ENCODE measurements around the gene TBC1D2.

GRCh38 chr9:98232926-98233325 is 22.5 kb downstream of the TBC1D2 start:
- TF ChIP-seq POLR2AphosphoS5 (IDR thresholded peaks at IDR 0.05; ENCODE audit: low read depth) = no peak
- TF ChIP-seq CTCF (IDR thresholded peaks at IDR 0.05; ENCODE audit: insufficient read depth, low read length) = no peak
- no peak for TF ChIP-seq GABPA (IDR thresholded peaks at IDR 0.05; ENCODE audit: low read depth)

Measured in HL-60 (cell line).